NCI-H345 treated with DMSO at 0.1 percent for 48 hours (cell line): Measurements from ENCODE around the gene PRR3.

Source experiments
- DNase-seq: peaks from one replicate; lab custom pipeline; 2025; ENCODE audit not compliant: unreplicated experiment; lab: John Stamatoyannopoulos, UW

The PRR3 gene

GRCh38 chr6:30570263-30570662 is 13.2 kb downstream of the PRR3 start:
- no peak for DNase-seq

GRCh38 chr6:30570740-30571074 is 13.6 kb downstream of the PRR3 start:
- DNase-seq = no peak

GRCh38 chr6:30571075-30571761 is 14.1 kb downstream of the PRR3 start, which contains the start of gene ABCF1:
Gene ABCF1 (plus strand): TSS chr6:30571442. CDS start chr6:30571488, 46 bp downstream.
- DNase-seq = peak; percentile 93

GRCh38 chr6:30571762-30572082 is 14.6 kb downstream of the PRR3 start:
- no peak for DNase-seq

- no peak for DNase-seq
These were observed 15.1 kb downstream of the PRR3 start for GRCh38 chr6:30572148-30572547.

GRCh38 chr6:30573113-30573512 is 16.0 kb downstream of the PRR3 start:
- no peak for DNase-seq

- no peak for DNase-seq
These were observed 21.0 kb downstream of the PRR3 start for GRCh38 chr6:30578051-30578450.

- DNase-seq = no peak
These were observed 26.8 kb downstream of the PRR3 start for GRCh38 chr6:30583921-30584320.

GRCh38 chr6:30589754-30590358 is 32.8 kb downstream of the PRR3 start:
- DNase-seq = no peak

- no peak for DNase-seq
These were observed 33.4 kb downstream of the PRR3 start for GRCh38 chr6:30590509-30590908.

GRCh38 chr6:30591008-30591407 is 33.9 kb downstream of the PRR3 start:
- no peak for DNase-seq

- no peak for DNase-seq
These were observed 35.2 kb downstream of the PRR3 start for GRCh38 chr6:30592287-30592686.

GRCh38 chr6:30597315-30598144 is 40.4 kb downstream of the PRR3 start:
- peak; percentile 59 for DNase-seq

- DNase-seq = no peak
These were observed 42.0 kb downstream of the PRR3 start for GRCh38 chr6:30598912-30599624.

GRCh38 chr6:30599625-30600324 is 42.7 kb downstream of the PRR3 start:
- DNase-seq = no peak

GRCh38 chr6:30600451-30600961 is 43.4 kb downstream of the PRR3 start:
- no peak for DNase-seq

- no peak for DNase-seq
These were observed 44.3 kb downstream of the PRR3 start for GRCh38 chr6:30601436-30601814.

GRCh38 chr6:30601815-30602641 is 44.9 kb downstream of the PRR3 start:
- DNase-seq = no peak

- no peak for DNase-seq
These were observed 46.9 kb downstream of the PRR3 start for GRCh38 chr6:30603961-30604360.

- no peak for DNase-seq
These were observed 53.0 kb downstream of the PRR3 start for GRCh38 chr6:30610065-30610464.
